PC-3 (cell line): ENCODE results near the gene CARNS1. TPM values are rescaled to one million over a fixed set of nuclear protein-coding genes. Genes with fewer than 3 reads are reported as not detected.

Experiments
- ATAC-seq: fragments of 200-7000 bp; cut with Tn5 transposase; 2 replicates; pipeline ENCODE4 v1.9.1; 2020; ENCODE audit warnings: mild to moderate bottlenecking, moderate library complexity
- BruUV-seq: library from RNA; stranded (reverse); fragments of 400-500 nt; replicated peaks from 2 replicates; lab custom pipeline; 2021; lab: Mats Ljungman, UMichigan
- CTCF ChIA-PET: fragments of 300-600 bp; sonication (Branson Sonifier 250); formaldehyde crosslinking; loops from one replicate; lab custom pipeline; 2022; ENCODE audit warnings: antibody characterized with exemption; lab: Charles Lee
- POLR2A ChIA-PET: fragments of 300-600 bp; sonication (Branson Sonifier 250); formaldehyde crosslinking; loops from one replicate; lab custom pipeline; 2022; ENCODE audit warnings: antibody characterized with exemption; ENCODE audit not compliant: unreplicated experiment; lab: Charles Lee
- DNase-seq: peaks from one replicate; pipeline ENCODE4 v3.0.0-alpha.2; 2015
- H2AFZ ChIP-seq: fragments of 300-600 bp; sonication (generic); 2 replicates; pipeline ENCODE4 v1.6.0; 2016; ENCODE audit warnings: antibody characterized with exemption, low read length
- H3F3A ChIP-seq: fragments of 300-600 bp; sonication (generic); one replicate; pipeline ENCODE4 v1.6.0; 2017; ENCODE audit warnings: antibody characterized with exemption, low read length, control low read depth, mild to moderate bottlenecking; ENCODE audit not compliant: unreplicated experiment
- H3K27ac ChIP-seq: fragments of 300-600 bp; sonication (generic); 2 replicates; pipeline ENCODE4 v1.5.1; 2016; ENCODE audit warnings: mild to moderate bottlenecking, low read length
- H3K27me3 ChIP-seq: fragments of 300-600 bp; sonication (generic); 2 replicates; pipeline ENCODE4 v1.6.1; 2016; ENCODE audit warnings: low read length, mixed read lengths
- H3K36me3 ChIP-seq: fragments of 300-600 bp; sonication (generic); 2 replicates; pipeline ENCODE4 v1.6.1; 2016; ENCODE audit warnings: low read depth, mixed run types, low read length, mixed read lengths
- H3K4me1 ChIP-seq: fragments of 300-600 bp; sonication (generic); 2 replicates; pipeline ENCODE4 v1.5.1; 2016; ENCODE audit warnings: low read length; ENCODE audit not compliant: insufficient read depth
- H3K4me2 ChIP-seq: fragments of 300-600 bp; sonication (generic); 2 replicates; pipeline ENCODE4 v1.6.0; 2016; ENCODE audit warnings: low read length
- H3K4me3 ChIP-seq: fragments of 300-600 bp; sonication (generic); 2 replicates; pipeline ENCODE4 v1.5.1; 2016; ENCODE audit warnings: mild to moderate bottlenecking, low read length, mixed read lengths
- H3K79me2 ChIP-seq: fragments of 300-600 bp; sonication (generic); 2 replicates; pipeline ENCODE4 v1.6.1; 2017; ENCODE audit warnings: low read length, mixed read lengths
- H3K9ac ChIP-seq: fragments of 300-600 bp; sonication (generic); 2 replicates; pipeline ENCODE4 v1.6.0; 2016; ENCODE audit warnings: mild to moderate bottlenecking, low read length
- H3K9me2 ChIP-seq: fragments of 300-600 bp; sonication (generic); replicated peaks from 2 replicates; pipeline ENCODE4 v1.6.1; 2016; ENCODE audit warnings: mixed run types, low read length, mixed read lengths
- H3K9me3 ChIP-seq: fragments of 300-600 bp; sonication (generic); 2 replicates; pipeline ENCODE4 v1.6.1; 2016; ENCODE audit warnings: low read length, mixed read lengths
- H4K20me1 ChIP-seq: fragments of 300-600 bp; sonication (generic); 2 replicates; pipeline ENCODE4 v1.6.1; 2016; ENCODE audit warnings: low read length, mixed read lengths
- EZH2 ChIP-seq: fragments of 300-600 bp; sonication (generic); IDR thresholded peaks from one replicate; pipeline ENCODE4 v1.6.1; 2017; ENCODE audit warnings: antibody characterized with exemption, mild to moderate bottlenecking, low read length; ENCODE audit not compliant: unreplicated experiment
- EZH2phosphoT487 ChIP-seq: fragments of 300-600 bp; sonication (generic); IDR thresholded peaks from 2 replicates; pipeline ENCODE4 v1.6.1; 2018; ENCODE audit warnings: mild to moderate bottlenecking, antibody characterized with exemption, low read length, borderline replicate concordance
- intact Hi-C: fragments of 100-400 bp; cut with micrococcal nuclease; formaldehyde crosslinking; loops from 2 replicates; pipeline ENCODE4 v1.9.0; 2023
- total RNA-seq: library from RNA; depleted of rRNA; stranded (reverse); fragments of >200 nt; gene quantifications from 2 replicates; pipeline ENCODE4 v1.2.3, GENCODE V29; 2014
- TF ChIP-seq, protein P1 (sequence below): fragments of 300-600 bp; sonication (generic); conservative IDR thresholded peaks from 2 replicates; pipeline ENCODE4 v1.5.1; 2017; ENCODE audit warnings: antibody characterized with exemption, low read depth, mild to moderate bottlenecking, low read length

Gene CARNS1
- total RNA-seq, 1 experiment from 2014 or later, result 0.22 TPM

DNA sequence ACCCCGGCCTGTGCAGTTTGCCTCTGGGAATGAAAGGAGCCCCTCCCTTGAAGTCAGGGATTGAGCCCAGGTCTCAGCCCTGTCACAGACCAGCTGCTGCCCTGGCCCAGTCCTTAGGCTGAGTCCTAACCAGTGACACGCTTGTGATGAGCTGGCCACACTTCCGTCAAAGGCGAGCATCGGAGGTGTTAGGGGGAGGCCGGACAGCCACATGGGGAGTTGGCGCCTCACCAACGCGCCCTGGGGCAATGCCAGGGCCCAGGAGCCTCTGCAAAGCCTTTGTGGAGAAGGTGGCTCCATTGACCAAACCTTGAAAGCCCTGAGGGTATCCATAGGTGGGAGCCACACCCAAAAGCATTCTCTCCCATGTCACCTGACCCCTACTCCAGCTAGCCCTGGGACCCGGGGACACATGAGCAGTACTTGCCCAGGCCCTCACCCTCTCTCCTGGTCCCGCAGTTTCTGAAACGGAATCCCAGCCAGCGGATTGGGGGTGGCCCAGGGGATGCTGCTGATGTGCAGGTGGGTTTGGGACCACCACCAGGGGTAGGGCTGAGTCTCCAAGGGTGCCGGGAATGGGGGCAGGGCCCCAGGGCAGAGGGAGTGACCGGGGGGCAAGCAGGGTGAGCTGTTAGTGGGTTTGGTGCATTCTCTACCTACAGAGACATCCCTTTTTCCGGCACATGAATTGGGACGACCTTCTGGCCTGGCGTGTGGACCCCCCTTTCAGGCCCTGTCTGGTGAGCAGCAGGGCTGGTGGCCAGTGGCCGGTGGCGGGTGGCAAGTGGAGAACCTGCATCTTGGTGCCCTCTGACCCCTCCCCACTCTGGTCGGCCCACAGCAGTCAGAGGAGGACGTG is 18.3 kb downstream of the CARNS1 start:
- BruUV-seq, result no TSS peak
- no peaks in the 10 kb centered on the region for H3K9me3 ChIP-seq
- no peaks in the 10 kb centered on the region for H3K27me3 ChIP-seq
- TF ChIP-seq EZH2phosphoT487 (no peak), EZH2 (no peak)
- TF ChIP-seq, protein P1, sequence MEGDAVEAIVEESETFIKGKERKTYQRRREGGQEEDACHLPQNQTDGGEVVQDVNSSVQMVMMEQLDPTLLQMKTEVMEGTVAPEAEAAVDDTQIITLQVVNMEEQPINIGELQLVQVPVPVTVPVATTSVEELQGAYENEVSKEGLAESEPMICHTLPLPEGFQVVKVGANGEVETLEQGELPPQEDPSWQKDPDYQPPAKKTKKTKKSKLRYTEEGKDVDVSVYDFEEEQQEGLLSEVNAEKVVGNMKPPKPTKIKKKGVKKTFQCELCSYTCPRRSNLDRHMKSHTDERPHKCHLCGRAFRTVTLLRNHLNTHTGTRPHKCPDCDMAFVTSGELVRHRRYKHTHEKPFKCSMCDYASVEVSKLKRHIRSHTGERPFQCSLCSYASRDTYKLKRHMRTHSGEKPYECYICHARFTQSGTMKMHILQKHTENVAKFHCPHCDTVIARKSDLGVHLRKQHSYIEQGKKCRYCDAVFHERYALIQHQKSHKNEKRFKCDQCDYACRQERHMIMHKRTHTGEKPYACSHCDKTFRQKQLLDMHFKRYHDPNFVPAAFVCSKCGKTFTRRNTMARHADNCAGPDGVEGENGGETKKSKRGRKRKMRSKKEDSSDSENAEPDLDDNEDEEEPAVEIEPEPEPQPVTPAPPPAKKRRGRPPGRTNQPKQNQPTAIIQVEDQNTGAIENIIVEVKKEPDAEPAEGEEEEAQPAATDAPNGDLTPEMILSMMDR, result no peak
- H3K9ac ChIP-seq, result no peak overlapping the region
- intact Hi-C loops, result no loop called here
- ChIA-PET POLR2A (no interaction called here), CTCF (no interaction called here)
- H3K4me2 ChIP-seq, result no peak overlapping the region
- H4K20me1 ChIP-seq, result no peaks in the 10 kb centered on the region
- no peak overlapping the region for H2AFZ ChIP-seq
- no peak for ATAC-seq
- no peak overlapping the region for H3K27ac ChIP-seq
- H3K9me2 ChIP-seq, result no peaks in the 10 kb centered on the region
- H3K4me3 ChIP-seq, result no peak overlapping the region
- H3K79me2 ChIP-seq, result peaks cover 28% of the 10 kb centered on the region
- H3K4me1 ChIP-seq, result peaks cover 10% of the 10 kb centered on the region
- no peak for DNase-seq
- peaks cover 49% of the 10 kb centered on the region for H3K36me3 ChIP-seq
- peaks cover 4% of the 10 kb centered on the region for H3F3A ChIP-seq

DNA sequence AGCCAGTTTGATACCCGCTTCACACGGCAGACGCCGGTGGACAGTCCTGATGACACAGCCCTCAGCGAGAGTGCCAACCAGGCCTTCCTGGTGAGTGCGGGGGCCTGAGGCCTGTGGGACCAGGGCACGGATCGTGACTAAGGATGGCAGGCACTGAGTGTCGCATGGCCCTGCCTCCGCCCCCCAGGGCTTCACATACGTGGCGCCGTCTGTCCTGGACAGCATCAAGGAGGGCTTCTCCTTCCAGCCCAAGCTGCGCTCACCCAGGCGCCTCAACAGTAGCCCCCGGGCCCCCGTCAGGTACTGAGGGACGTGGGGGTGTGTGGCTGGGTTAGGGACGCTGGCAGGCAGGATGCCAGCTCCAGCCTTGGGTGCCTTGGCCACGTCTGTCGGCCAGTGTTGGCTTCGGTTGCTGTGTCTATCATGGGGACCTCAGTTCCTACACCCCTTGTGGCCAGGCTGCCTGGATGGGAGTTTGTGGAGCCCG is 19.0 kb downstream of the CARNS1 start:
- CTCF ChIA-PET, result no interaction called here
- Histone ChIP-seq H2AFZ (no peak overlapping the region), H4K20me1 (no peaks in the 10 kb centered on the region), H3K4me1 (peaks cover 7% of the 10 kb centered on the region), H3K4me2 (no peak overlapping the region), H3K9me2 (no peaks in the 10 kb centered on the region), H3K79me2 (peaks cover 22% of the 10 kb centered on the region), H3K36me3 (peaks cover 49% of the 10 kb centered on the region), H3K27me3 (no peaks in the 10 kb centered on the region), H3K9me3 (no peaks in the 10 kb centered on the region), H3K4me3 (no peak overlapping the region), H3K27ac (no peak overlapping the region), H3F3A (peaks cover 9% of the 10 kb centered on the region), H3K9ac (no peak overlapping the region)
- no TSS peak for BruUV-seq
- DNase-seq, result no peak
- intact Hi-C loops, result no loop called here
- ATAC-seq, result no peak
- TF ChIP-seq EZH2 (no peak), EZH2phosphoT487 (no peak)
- TF ChIP-seq, protein P1, result no peak
- POLR2A ChIA-PET, result no interaction called here
